ENCODE results near the gene OTOP1.
"Not testable (repeated sequence)": the region's sequence is repeated elsewhere in the genome, so short reads cannot be mapped to it uniquely, and the experiment has no call there.

OTOP1 gene

DNA sequence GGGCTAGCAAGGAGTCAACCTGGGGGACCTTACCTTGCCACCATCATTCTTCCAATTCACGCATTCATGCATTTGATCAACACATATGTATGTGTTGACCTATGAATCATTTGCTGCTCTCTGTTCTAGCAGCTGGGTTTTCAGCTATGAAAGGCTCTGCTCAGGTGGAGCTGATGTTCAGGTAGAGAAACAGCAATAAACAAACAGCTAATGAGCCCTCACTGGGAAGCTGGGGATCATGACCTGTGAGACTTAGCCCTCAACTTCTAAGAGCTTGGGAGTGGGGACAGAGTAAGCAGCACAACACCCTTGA, 1.6 kb upstream of the OTOP1 start:
- DNase-seq: no peak

DNA sequence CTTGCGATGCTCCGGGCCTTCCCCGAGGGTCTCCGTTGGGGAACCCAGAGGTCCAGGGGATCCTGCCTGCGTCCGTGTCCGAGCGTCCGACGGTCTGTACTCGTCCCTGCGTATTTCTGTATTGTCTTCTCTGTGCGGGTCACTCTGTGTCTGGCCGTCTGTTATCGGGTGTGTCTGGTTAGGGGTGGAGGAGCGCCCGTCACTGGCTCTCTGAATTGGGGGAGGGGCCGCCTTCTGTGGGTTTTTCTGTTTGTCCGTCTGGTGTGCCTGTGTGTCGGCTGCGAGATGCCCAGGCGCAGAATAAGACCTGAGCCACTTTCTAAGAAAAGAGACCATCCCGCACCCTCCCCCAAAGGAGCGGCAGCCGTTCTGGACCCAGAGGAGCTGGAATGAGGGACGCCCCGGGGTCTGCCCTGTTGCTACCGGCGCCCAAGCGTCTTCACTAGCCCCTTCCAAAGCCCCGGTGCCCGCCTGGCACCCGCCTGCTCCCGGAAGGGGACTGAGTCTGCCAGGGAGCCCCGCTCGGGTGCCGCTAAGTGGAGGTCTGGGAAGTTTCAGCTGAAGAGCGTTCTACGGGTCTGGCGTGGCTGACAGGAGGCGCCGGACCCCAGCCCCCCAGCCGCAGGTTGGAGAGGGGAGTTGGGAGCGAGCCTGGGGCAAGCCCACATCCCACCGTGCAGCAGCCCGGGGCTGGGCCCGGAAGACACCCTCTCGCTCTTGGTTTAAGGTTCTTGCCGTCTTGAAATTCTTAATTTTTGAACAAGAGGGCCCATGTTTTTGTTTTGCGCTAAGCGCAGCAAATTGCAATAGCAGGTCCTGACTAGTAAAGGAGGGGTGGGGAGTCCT, 1.0 kb upstream of the OTOP1 start:
- no peak for DNase-seq

DNA sequence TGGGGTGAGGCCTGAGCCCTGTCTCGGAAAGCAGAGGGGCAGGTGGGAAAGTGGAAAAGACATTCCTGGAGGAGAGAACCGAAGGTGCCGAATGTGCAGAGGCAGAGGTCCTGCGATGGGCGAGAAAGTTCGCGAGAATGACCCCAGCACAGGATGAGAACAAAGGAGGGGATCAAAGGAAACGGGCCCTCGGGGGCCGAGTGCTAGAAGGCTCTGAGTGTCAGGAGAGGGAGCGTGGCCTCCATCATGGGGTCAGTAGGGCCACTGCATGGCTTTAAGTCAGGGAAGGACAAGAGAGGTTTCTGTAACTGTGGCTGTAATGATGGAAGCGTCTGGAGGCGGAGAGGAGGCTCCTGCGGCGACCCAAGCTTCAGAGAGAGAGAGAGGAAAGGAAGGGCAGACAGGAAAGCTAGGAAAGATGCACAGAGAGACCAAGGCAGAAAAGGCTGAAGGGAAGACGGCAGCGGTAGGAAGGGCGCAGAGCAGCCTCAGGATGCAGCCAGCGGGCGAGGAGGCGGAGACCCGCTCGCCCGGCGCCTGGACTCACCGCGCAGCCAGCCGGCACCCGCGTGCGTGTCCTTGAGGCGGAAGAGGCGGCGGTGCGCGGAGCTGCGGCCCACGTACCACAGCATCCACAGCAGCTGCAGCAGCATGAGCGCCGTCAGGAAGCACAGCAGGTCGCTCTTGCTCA, 669 bp downstream of the OTOP1 start:
- no peak for DNase-seq

DNA sequence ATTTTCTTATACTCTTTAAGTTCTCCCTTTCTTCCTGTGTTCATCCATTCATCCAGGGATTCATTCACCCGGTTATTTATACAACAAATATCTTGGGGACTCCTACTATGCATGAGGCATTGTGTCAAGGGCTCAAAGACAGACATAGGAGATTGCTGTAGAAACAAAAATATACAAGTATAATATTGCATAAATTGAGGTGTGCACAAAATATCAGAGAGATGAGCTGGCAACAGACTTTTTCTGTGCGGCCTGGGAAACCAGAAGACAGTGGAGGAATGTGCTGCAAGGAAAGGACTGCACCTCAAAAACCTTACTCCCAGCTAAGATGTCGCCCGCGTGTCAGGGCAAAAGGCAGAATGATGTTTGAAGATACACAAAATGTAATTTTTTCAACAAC, 9.6 kb downstream of the OTOP1 start:
- no peak for DNase-seq

DNA sequence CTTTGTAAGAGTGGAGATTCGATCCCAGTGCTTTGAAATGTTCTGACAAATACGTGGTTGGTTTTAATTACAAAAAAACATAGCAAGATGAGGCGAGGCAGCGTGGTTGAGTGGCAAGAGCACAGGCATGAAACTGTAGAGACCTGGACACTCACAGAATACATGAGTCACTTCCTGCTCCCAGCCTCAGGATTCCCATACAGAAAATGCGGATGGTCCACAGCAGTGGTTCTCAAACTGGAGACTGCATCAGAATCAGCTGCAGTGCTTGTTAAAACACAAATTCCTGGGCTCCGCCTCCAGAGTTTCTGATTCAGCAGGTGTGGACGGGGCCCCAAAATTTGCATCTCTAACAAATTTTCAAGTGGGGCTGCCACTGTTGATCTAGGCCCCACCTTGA, 10.1 kb downstream of the OTOP1 start:
- DNase-seq: no peak

DNA sequence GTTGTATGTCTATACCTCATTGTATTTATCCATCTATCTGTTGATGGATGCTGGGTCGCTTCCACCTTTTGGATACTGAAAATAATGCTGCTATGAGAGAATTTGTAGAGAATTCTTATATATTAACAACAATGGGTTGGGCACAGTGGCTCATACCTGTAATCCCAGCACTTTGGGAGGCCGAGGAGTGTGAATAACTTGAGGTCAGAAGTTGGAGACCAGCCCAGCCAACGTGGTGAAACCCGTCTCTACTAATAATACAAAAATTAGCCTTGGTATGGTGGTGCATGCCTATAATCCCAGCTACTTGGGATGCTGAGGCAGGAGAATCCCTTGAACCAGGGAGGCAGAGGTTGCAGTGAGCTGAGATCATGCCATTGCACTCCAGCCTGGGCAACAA, 13.1 kb downstream of the OTOP1 start:
- not testable (repeated sequence) for DNase-seq

DNA sequence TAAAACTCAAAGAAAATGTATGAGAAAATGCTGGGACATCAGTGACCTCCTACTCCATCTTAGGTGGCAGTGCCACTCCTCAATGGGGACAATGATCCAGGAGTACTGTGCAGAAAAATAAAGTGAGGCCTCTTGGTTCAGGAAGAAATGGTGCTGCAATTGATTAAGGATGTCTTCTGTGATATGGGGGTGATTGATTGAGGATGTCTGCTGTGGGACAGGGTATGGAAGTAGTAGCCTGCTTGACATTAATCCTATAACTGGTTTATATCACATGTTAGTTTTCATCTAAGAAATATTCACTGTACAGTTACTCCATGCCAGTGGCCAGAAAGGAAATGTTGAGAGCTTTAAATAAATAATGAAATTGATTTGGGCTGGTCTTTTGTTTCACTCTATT, 20.5 kb downstream of the OTOP1 start:
- no peak for DNase-seq

DNA sequence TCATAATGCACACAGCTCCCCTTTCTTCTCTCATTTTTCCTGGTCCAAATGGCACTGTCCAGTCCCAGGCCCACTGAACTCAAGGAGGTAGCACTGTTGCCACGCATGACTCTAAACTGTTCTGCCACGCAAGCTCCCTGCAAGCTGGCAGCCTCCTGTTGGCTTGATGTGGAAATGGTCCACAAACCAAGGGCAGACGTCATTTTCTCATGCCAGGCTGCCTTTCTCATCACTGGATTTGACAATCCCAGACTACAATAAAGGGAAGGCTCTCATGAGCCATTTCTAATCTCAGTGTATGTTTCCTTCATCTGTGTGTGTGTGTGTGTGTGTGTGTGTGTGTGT, 22.4 kb downstream of the OTOP1 start:
- DNase-seq: no peak

DNA sequence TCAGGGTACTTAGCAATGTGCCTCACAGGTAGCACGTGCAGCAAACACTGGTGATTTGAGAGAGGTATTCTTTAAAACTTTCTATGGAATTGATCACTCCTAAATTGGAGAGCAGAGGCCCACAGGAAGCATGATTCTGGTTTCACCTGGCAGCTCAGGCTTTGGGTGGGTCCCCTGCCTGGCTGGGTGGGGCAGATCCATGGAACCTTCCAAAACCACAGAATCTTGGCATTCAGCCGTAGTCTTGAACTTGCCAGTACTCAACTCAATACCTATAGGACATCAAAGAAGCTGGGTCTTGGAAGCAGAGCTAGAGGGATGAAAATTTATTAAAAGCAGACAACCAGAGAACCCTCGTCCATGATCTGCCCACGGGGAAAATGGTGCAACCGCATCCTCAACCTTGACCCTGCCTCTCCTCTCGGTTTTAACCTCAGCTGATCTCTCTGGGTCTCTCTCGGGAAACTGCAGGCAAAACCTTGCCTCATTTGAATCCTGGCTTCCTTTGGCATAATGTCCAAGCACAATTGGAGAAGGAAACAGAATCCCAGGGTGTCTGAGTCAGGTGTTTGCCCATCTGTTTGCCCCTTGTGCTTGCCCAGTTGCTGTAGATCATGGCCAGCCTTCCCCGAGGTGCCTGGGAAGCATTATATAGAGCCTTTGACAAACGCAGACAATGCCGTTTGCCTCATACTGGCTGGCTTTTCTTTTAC, 22.9 kb downstream of the OTOP1 start:
- no peak for DNase-seq

DNA sequence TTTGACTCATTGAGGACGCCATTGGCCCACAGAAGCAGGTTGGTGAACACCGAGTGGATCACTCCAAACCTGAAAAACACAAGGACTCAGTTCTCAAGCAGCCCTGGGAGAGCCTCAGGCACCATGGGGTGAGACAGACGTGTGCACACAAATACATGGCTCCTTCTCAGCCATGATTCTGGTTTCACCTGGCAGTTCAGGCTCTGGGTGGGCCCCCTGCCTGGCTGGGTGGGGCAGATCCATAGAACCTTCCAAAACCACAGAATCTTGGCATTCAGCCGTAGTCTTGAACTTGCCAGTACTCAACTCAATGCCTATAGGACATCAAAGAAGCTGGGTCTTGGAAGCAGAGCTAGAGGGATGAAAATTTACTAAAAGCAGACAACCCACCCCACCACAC, 24.2 kb downstream of the OTOP1 start:
- DNase-seq: no peak

DNA sequence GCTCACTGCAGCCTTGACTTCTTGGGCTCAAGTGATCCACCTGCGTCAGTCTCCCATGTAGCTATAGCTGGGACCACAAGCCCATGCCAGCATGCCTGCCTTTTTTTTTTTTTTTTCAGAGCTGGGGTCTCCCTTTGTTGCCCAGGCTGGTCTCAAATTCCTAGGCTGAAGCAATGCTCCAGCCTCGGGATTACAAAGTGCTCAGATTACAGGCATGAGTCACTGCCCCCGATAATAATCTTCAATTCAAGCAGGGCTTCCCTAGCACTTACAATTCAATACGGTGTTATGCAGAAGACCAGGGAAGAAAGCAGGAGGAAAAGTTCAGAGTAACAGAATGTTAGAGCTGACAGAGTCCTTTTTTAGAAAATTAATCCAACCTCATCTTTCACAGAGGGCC, 26.1 kb downstream of the OTOP1 start:
- DNase-seq: no peak

DNA sequence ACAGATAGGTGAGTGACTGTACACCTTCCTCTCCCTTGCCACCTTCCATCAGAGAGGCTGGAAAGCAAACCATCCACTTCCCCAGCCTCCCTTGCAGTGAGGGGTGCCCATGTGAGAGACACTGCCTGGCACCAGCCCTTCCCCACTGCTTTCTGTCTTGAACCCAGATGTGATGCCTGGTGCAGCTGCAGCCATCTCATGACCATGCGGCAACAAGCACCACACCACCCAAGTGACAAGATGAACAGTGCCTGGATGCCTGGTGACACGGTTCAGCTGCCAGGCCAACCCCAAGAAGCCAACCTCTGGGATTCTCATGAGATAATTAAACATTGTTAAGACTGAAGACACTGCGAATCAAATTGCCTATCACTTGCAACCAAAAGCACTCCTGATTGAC, 31.4 kb downstream of the OTOP1 start:
- DNase-seq: no peak

DNA sequence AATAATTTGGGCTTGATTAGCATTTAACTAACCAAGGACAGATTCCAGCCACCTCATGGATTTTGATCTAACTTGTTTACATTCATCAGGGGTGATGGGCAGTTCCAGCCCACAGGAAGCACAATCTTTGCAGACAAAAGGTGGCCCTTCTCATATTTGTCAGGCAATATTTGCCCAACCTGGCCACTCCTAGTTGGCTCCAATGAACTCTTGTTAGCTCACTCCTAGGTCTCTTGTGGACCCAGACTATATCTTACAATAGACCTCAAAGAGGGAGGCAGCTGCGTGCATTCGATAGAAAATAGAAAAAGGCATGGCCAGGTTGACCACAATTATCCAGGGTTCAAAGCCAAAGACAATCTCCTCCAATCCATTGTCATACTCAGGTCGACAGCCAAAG, 38.2 kb downstream of the OTOP1 start:
- DNase-seq: not testable (repeated sequence)

DNA sequence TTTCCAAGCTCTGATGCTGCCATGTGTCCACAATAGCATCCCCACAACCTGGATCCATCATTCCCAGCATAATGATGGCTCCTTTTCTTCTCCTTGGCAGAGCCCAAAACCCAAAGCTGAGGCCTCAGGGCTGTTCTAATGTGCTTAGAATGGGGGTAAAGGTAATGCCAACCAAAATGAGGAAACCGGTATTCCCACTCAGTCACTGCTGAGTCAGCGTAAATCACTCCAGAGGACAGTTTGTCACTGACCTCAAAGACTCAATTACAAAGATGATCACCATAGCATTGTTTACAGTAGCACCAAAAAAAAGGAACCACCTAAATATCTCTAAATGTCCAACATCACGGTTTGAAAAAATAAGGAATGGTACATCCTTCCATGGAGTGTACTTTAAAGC, 41.2 kb downstream of the OTOP1 start:
- DNase-seq: no peak

DNA sequence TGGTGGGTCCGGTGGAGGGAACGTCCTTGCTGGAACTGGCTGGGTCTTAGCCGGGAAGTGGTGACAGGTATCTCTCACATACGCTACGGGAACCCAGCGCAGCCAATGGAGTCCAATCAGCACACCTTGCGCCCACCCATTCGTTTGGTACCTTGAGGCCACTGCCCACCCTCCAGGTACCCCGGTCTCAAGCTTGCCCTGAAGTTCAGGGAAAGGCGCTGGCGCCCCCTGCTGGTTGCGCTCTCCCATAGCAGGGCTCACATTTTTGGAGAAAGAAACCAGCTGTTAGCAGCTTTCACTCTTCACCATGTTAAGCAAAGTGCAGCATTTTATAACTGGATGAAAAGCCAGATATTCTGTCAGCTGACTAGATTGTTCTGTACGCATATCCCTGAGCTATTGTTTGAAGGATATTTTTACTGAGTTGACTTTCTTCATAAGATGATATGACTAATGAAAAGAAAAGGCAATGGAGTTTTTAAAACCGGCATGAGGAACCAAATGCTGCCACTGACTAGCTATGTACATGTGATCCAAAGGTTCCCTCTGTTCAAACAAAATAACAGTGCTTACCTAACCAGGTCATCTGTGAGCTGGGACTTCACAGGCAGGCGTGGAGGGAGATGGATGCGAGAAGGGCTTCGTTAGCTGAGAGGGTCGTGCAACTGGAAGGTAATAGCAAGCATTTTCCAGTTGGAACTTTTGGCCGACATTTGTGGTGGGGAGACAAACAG, 43.7 kb downstream of the OTOP1 start:
- no peak for DNase-seq

DNA sequence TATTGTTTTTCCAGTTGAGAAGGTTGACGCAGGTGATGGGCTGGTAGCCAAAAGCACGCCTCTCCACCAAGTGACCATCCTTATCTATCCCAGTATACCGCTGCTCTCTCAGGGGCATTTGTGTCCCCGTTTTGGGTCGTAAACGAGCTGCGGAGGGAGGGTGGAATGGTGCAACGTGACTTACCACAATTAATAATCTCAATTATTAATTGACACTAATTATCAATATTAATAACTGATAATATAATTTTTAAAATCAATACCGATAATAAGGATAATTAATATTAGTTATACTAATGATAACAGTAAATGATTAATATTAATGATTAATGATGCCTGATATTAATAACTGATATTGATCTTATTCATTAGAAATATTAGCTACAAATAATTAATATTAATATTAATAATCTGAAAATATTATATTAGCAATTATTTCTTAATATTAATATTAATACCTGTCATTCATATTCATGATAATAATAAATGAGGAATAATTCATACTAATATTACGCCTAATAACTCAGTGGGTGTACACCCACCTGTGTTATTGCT, 56.1 kb downstream of the OTOP1 start:
- no peak for DNase-seq

DNA sequence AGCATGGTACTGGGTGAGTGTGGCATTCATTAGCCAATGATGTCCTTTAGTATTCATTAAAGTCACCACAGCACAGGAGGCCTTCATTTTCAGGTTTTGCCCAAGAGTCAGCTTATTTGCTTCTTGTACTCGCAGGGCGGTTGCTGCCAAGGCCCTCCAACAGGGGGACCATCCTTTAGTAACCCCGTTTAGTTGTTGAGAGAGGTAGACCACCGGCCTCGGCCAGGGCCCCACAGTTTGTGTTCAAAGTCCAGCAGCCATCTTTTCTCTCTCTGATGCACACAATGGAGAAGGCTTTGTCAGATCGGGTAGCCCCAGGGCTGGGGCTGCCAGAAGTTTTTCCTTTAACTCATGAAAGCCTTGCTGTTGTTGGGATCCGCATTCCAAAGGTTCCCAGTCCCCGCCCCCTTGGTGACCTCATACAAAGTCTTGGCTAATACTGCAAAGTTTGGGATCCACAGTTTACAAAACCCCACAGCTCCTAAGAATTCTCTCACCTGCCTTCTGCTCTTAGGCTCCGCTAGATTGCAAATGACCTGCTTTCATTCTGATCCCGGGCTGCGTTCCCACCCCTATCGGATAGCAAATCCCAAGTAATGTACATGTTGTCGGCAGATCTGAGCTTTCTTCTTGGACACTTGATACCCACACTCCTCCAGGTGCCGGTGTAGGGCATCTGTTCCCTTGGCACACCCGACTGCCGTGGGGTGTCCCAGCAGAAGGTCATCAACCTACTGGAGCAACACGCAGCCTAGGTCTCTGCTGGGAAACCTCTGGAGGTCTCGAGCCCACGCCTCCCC, 58.5 kb downstream of the OTOP1 start:
- DNase-seq: not testable (repeated sequence)

DNA sequence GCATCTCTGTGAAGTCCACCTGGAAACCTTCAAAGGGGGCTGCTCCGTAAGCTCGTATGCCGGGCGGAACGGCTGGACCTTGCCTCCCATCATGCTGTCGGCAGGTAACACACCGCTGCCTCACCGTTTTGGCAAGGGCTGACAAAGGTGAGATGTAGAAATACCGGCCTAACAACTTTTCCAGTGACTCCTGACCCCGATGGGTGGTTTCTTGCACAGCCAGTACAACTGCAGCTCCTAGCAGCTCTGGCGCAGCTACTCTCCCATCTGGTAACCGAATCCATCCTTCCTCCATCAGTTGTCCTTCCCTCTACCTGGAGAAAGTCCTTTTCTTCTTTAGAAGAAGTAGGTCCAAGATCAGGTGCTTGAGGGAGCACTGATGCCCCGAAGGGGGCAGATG, 59.7 kb downstream of the OTOP1 start:
- not testable (repeated sequence) for DNase-seq

DNA sequence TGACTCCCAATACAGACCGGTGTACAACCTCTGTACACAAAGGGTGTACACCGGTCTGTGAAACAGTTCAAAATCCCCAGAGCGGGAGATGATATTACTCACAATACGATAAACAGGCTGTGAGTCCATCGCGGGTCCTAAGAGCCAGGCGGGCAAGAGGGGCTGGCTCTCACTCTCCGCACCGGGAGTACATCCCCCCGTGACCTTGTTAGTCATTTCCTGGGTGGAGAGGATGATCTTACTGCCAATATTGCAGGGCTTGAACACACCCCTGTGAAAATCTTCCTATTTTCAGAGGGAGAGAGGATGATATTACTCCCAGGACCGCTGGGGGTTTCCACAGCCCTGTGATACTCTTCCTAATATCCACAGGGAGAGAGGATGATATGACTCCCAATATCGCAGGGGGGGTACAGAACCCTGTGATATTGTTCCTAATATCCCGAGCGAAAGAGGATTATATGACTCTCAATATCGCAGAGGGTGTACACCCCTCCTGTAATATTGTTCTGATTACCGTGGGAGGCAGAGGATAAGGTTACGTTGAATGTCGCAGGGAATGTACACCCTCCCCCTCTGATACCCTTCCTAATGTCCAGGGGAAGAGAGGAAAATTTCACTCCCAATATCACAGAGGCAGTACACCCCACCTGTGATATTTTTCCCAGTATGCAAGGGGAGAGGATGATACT, 60.9 kb downstream of the OTOP1 start:
- not testable (repeated sequence) for DNase-seq

DNA sequence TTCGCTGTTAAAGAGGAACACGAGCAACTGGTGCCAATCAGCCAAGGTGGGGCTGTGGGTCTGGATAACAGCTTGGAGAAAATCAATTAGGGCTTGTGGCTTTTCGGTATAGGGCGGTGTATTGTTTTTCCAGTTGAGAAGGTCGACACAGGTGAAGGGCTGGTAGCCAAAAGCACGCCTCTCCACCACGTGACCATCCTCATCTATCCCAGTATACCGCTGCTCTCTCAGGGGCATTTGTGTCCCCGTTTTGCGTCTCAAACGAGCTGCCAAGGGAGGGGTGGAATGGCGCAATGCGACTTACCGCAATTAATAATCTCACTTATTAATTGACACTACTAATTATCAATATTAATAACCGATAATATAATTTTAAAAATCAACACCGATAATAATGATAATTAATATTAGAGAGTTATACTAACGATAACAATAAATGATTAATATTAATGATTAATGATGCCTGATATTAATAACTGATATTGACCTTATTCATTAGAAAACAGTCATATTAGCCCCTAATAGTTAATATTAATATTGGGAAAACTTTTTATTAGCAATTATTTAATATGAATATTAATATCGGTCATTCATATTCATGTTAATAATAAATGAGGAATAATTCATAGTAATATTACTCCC, 62.1 kb downstream of the OTOP1 start:
- not testable (repeated sequence) for DNase-seq

DNA sequence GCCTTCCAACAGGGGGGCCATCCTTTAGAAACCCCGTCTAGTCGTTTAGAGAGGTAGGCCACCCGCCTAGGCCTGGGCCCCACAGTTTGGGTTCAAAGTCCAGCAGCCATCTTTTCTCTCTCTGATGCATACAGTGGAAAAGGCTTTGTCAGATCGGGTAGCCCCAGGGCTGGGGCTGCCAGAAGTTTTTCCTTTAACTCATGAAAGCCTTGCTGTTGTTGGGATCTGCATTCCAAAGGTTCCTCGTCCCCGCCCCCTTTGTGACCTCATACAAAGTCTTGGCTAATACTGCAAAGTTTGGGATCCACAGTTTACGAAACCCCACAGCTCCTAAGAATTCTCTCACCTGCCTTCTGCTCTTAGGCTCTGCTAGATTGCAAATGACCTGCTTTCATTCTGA, 64.5 kb downstream of the OTOP1 start:
- not testable (repeated sequence) for DNase-seq

Data from NCI-H345 (cell line).